ENCODE results near the gene PRXL2C. TPM values are rescaled to one million over a fixed set of nuclear protein-coding genes. Genes with fewer than 3 reads are reported as not detected.
A peak's percentile ranks its signal among the peaks of the same experiment; 100 is the strongest.
"Not testable (repeated sequence)": the region's sequence is repeated elsewhere in the genome, so short reads cannot be mapped to it uniquely, and the experiment has no call there.

The PRXL2C gene, protein sequence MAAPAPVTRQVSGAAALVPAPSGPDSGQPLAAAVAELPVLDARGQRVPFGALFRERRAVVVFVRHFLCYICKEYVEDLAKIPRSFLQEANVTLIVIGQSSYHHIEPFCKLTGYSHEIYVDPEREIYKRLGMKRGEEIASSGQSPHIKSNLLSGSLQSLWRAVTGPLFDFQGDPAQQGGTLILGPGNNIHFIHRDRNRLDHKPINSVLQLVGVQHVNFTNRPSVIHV
- 10 to 100 TPM in 4 of 5 donors, 1 to 10 TPM in 1; 9.3 to 17.0 (median 11.2) TPM for total RNA-seq
- 11.9 TPM for total RNA-seq (2013)
- total RNA-seq = 11.9 to 57.8 (median 27.0) reads per million in 29 experiments

DNA sequence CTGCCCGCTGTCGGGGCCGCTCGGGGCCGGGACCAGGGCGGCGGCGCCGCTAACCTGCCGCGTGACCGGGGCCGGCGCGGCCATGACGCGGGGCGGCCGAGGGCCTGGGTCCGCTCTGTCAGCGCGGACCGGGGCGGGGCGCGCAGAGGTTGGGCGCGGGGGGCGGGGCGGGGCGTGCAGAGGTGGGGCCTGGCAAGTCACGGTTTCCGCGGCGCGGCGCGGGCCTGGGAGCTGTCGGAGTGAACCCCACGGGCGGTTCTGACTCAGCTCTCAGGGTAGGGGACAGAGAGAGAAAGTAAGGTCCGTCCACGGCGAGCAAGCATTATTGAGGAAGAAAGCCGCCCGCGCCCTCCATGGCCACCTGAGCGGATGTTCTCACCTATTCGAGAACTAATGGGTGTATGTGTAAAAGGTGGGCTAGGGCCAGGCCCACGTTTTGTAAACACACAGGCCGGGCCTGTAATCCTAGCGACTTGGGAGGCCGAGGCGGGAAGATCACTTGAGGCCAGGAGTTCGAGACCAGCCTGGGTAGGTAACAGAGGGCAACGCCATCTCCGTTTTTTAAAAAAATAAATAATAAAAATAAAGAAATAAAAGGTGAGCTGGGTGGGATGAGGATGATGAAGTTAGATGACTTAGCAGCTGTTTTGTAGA, at the start of gene PRXL2C:
Gene PRXL2C, minus strand, starts transcription at position 120 of the 654 bp plus-strand sequence. Its CDS starts 36 bp downstream, at position 84.
- Mint-ChIP-seq H3K9me3 (no peaks in the 10 kb centered on the region), H3K36me3 (no peaks in the 10 kb centered on the region), H3K4me3 (peak within 1 kb of the TSS; percentile 91 to 96 (median 93)), H3K4me1 (peaks cover 25 to 32% (median 32%) of the 10 kb centered on the region in 3 donors), H3K27ac (peak within 1 kb of the TSS; percentile 90 to 94), H3K27me3 (no peaks in the 10 kb centered on the region)
- Histone ChIP-seq H3K27me3 (replicated peaks in 1 of 2; ENCODE audit: control insufficient read depth in 2 of 2, extremely low read depth in 1 of 2, insufficient read depth in 2 of 2, low read length in 1 of 2) (peaks cover 0 to 4% of the 10 kb centered on the region in 2 experiments), H3K4me1 (ENCODE audit: control insufficient read depth in 1 of 2, extremely low read depth in 1 of 2, insufficient read depth in 2 of 2, low read length in 2 of 2) (peaks cover 5 to 21% of the 10 kb centered on the region in 2 experiments), H3K36me3 (ENCODE audit: control insufficient read depth in 2 of 2, extremely low read depth in 1 of 2, insufficient read depth in 1 of 2, low read length in 1 of 2) (peaks cover 0 to 8% of the 10 kb centered on the region in 2 donors), H3K9me3 (no peaks in the 10 kb centered on the region), H3K4me3 (ENCODE audit: control insufficient read depth in 1 of 2, extremely low read depth in 1 of 2, low read length in 1 of 2) (peak within 1 kb of the TSS; percentile 70 to 82), H3K27ac (ENCODE audit: low read length) (peak within 1 kb of the TSS; percentile 85)
- under 1% methylated on average over 36 of the region's 57 CpGs for WGBS (ENCODE audit: insufficient coverage)
- peak; percentile 69 to 90 (median 87) for ATAC-seq (replicated peaks in 1 of 4)
- CTCF ChIA-PET = interaction anchor here in 1 of 2 donors (0.9 kb wide), 1 partner anchor 329 kb away, joined by 4 read pairs; no protein-coding TSS in a partner anchor
- DNase-seq = peak; percentile 55 to 85 (median 74)
- POLR2A ChIA-PET = interaction anchor here in 1 of 2 donors (0.6 to 1.5 kb wide), 5 partner anchors 11 to 978 kb away, joined by 3 to 5 read pairs (median 3); partner anchors contain the start of genes NCBP1 and TSTD2

DNA sequence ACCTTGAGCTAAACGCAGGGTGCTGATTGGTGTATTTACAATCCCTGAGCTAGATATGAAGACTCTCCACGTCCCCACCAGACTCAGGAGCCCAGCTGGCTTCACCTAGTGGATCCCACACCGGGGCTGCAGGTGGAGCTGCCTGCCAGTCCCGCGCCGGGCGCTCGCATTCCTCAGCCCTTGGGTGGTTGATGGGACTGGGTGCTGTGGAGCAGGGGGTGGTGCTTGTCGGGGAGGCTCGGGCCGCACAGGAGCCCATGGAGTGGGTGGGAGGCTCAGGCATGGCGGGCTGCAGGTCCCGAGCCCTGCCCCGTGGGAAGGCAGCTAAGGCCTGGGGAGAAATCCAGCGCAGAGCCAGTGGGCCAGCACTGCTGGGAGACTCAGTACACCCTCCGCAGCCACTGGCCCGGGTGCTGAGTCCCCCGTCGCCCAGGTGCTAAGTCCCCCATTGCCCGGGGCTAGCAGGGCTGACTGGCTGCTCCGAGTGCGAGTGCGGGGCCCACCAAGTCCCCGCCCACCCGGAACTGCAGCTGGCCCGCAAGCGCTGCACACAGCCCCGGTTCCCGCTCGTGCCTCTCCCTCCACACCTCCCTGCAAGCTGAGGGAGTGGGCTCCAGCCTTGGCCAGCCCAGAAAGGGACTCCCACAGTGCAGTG, 45.7 kb upstream of the PRXL2C start:
- CTCF ChIA-PET; ATAC-seq (replicated peaks in 1 of 4); H3K4me1 Mint-ChIP-seq; DNase-seq; H3K27ac Mint-ChIP-seq; H3K27ac ChIP-seq (ENCODE audit: low read length); POLR2A ChIA-PET; H3K36me3 ChIP-seq (ENCODE audit: control insufficient read depth in 2 of 2, extremely low read depth in 1 of 2, insufficient read depth in 1 of 2, low read length in 1 of 2); H3K27me3 ChIP-seq (replicated peaks in 1 of 2; ENCODE audit: control insufficient read depth in 2 of 2, extremely low read depth in 1 of 2, insufficient read depth in 2 of 2, low read length in 1 of 2); H3K27me3 Mint-ChIP-seq; H3K4me1 ChIP-seq (ENCODE audit: control insufficient read depth in 1 of 2, extremely low read depth in 1 of 2, insufficient read depth in 2 of 2, low read length in 2 of 2); H3K36me3 Mint-ChIP-seq; H3K4me3 Mint-ChIP-seq; H3K4me3 ChIP-seq (ENCODE audit: control insufficient read depth in 1 of 2, extremely low read depth in 1 of 2, low read length in 1 of 2); H3K9me3 ChIP-seq: not testable (repeated sequence)
- 94% methylated on average over 13 of the region's 30 CpGs for WGBS (ENCODE audit: insufficient coverage)
- H3K9me3 Mint-ChIP-seq = peaks cover 12 to 47% (median 30%) of the 10 kb centered on the region in 3 donors

DNA sequence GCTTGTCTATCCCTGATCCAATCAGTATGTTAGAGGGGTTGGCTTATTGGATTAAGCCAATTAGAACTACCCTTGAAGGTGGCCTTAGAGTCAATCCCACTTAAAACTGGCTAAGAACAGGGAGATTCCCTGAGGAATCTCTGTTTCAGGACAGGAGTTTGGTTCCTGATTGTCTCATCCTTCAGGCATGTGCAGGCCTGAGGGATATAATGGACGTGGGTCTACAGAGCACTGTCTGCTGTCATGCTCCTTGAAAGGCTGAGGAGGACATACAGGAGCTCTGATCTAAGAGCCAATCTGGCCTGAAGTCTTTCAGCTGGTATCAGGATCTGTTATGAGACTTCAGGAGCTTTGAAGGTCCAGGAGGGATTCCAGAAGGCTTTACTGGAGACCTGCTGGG, 36.2 kb upstream of the PRXL2C start:
- H3K9me3 Mint-ChIP-seq = peaks cover 0 to 7% (median 3%) of the 10 kb centered on the region in 3 donors
- Histone ChIP-seq H3K27me3 (replicated peaks in 1 of 2; ENCODE audit: control insufficient read depth in 2 of 2, extremely low read depth in 1 of 2, insufficient read depth in 2 of 2, low read length in 1 of 2) (peaks cover 0 to 4% of the 10 kb centered on the region in 2 experiments), H3K9me3 (no peaks in the 10 kb centered on the region), H3K36me3 (ENCODE audit: control insufficient read depth in 2 of 2, extremely low read depth in 1 of 2, insufficient read depth in 1 of 2, low read length in 1 of 2) (no peaks in the 10 kb centered on the region), H3K27ac (ENCODE audit: low read length) (no peak overlapping the region), H3K4me1 (ENCODE audit: control insufficient read depth in 1 of 2, extremely low read depth in 1 of 2, insufficient read depth in 2 of 2, low read length in 2 of 2) (peaks cover 0 to 7% of the 10 kb centered on the region in 2 experiments), H3K4me3 (ENCODE audit: control insufficient read depth in 1 of 2, extremely low read depth in 1 of 2, low read length in 1 of 2) (no peak overlapping the region)
- H3K36me3 Mint-ChIP-seq = peaks cover 4% of the 10 kb centered on the region
- ChIA-PET CTCF (interaction anchor here in 1 of 2 donors (1.0 kb wide), 1 partner anchor 37 kb away, joined by 3 read pairs; no protein-coding TSS in a partner anchor), POLR2A (no interaction called here)
- H3K4me3 Mint-ChIP-seq = no peak overlapping the region
- no peak for DNase-seq
- H3K27ac Mint-ChIP-seq = no peak overlapping the region
- H3K4me1 Mint-ChIP-seq = peaks cover 9 to 11% (median 11%) of the 10 kb centered on the region in 3 donors
- WGBS (ENCODE audit: insufficient coverage) = 33% methylated on average over 1 of the region's 1 CpG
- peaks cover 0 to 3% of the 10 kb centered on the region in 2 donors for H3K27me3 Mint-ChIP-seq
- no peak for ATAC-seq (replicated peaks in 1 of 4)

DNA sequence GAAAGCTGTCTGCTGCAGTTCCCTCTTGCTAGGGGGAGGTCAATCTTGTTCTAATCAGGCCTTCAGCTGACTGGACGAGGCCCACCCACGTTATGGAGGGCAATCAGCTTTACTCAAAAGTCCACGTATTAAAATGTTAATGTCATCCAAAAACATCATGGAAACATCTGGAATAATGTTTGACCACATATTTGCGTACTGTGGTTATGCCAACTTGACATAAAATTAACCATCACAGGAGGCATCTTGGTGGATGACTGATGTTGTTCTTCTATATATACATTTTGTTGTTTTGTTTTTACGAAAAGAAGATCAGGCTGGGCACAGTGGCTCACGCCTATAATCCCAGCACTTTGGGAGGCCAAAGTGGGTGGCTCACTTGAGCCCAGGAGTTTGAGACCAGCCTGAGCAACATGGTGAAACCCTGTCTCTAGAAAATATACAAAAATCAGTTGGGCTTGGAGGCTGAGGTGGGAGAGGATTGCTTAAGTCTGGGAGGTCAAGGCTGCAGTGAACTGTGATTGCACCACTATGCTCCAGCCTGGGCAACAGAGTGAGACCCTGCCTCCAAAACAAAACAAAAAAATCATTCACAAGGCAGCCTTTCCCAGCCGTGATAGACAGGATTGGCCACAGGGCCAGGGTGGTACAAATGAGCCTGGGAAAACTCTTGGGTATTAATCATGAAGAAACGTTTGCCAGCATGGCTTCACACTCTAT, 33.8 kb upstream of the PRXL2C start:
- H3K27ac Mint-ChIP-seq = no peak overlapping the region
- peaks cover 0 to 3% of the 10 kb centered on the region in 2 donors for H3K27me3 Mint-ChIP-seq
- peaks cover 0 to 4% of the 10 kb centered on the region in 2 experiments for H3K27me3 ChIP-seq (replicated peaks in 1 of 2; ENCODE audit: control insufficient read depth in 2 of 2, extremely low read depth in 1 of 2, insufficient read depth in 2 of 2, low read length in 1 of 2)
- ATAC-seq (replicated peaks in 1 of 4) = no peak
- POLR2A ChIA-PET = no interaction called here
- peaks cover 9 to 14% (median 11%) of the 10 kb centered on the region in 3 donors for H3K4me1 Mint-ChIP-seq
- peaks cover 0 to 7% of the 10 kb centered on the region in 2 experiments for H3K4me1 ChIP-seq (ENCODE audit: control insufficient read depth in 1 of 2, extremely low read depth in 1 of 2, insufficient read depth in 2 of 2, low read length in 2 of 2)
- CTCF ChIA-PET = no interaction called here
- H3K36me3 ChIP-seq (ENCODE audit: control insufficient read depth in 2 of 2, extremely low read depth in 1 of 2, insufficient read depth in 1 of 2, low read length in 1 of 2) = no peaks in the 10 kb centered on the region
- peaks cover 0 to 7% (median 3%) of the 10 kb centered on the region in 3 donors for H3K9me3 Mint-ChIP-seq
- H3K4me3 Mint-ChIP-seq = no peak overlapping the region
- H3K27ac ChIP-seq (ENCODE audit: low read length) = no peak overlapping the region
- H3K4me3 ChIP-seq (ENCODE audit: control insufficient read depth in 1 of 2, extremely low read depth in 1 of 2, low read length in 1 of 2) = no peak overlapping the region
- DNase-seq = no peak
- 100% methylated on average over 1 of the region's 8 CpGs for WGBS (ENCODE audit: insufficient coverage)
- peaks cover 4% of the 10 kb centered on the region for H3K36me3 Mint-ChIP-seq
- no peaks in the 10 kb centered on the region for H3K9me3 ChIP-seq

DNA sequence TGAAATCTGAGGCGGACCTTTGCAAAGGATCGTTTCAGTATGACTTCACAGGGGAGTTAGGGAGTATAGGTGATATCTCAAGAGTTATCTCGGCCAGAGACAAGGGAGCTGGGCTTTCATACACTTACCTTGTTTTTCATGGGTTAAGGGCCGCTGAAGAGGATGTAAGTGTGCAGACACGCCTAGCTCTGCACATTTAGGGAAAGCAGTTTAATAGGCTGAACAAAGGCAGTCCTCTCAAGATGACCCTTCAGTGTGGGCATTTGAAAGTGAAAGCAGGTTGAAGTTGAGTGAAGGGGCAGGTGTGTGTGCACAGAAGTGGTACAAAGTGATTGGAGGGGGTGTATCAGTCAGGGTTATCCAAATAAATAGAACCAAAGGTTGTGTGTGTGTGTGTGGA, 33.1 kb upstream of the PRXL2C start:
- CTCF ChIA-PET = no interaction called here
- no peak for DNase-seq
- Histone ChIP-seq H3K27me3 (replicated peaks in 1 of 2; ENCODE audit: control insufficient read depth in 2 of 2, extremely low read depth in 1 of 2, insufficient read depth in 2 of 2, low read length in 1 of 2) (peaks cover 0 to 4% of the 10 kb centered on the region in 2 experiments), H3K4me3 (ENCODE audit: control insufficient read depth in 1 of 2, extremely low read depth in 1 of 2, low read length in 1 of 2) (no peak overlapping the region), H3K27ac (ENCODE audit: low read length) (no peak overlapping the region), H3K4me1 (ENCODE audit: control insufficient read depth in 1 of 2, extremely low read depth in 1 of 2, insufficient read depth in 2 of 2, low read length in 2 of 2) (peaks cover 0 to 7% of the 10 kb centered on the region in 2 experiments), H3K9me3 (no peaks in the 10 kb centered on the region), H3K36me3 (ENCODE audit: control insufficient read depth in 2 of 2, extremely low read depth in 1 of 2, insufficient read depth in 1 of 2, low read length in 1 of 2) (no peaks in the 10 kb centered on the region)
- WGBS (ENCODE audit: insufficient coverage) = 92% methylated on average over 5 of the region's 5 CpGs
- Mint-ChIP-seq H3K36me3 (peaks cover 4% of the 10 kb centered on the region), H3K4me1 (peaks cover 9 to 14% (median 11%) of the 10 kb centered on the region in 3 donors), H3K27me3 (peaks cover 0 to 3% of the 10 kb centered on the region in 2 donors), H3K4me3 (peak overlapping the region in 1 of 3 donors; percentile 83), H3K27ac (peak overlapping the region in 1 of 2 donors; percentile 28), H3K9me3 (peaks cover 0 to 5% (median 3%) of the 10 kb centered on the region in 3 donors)
- POLR2A ChIA-PET = no interaction called here
- no peak for ATAC-seq (replicated peaks in 1 of 4)

All from T-cell (primary cell).